ENCODE results near the gene PDF.

Gene PDF

DNA sequence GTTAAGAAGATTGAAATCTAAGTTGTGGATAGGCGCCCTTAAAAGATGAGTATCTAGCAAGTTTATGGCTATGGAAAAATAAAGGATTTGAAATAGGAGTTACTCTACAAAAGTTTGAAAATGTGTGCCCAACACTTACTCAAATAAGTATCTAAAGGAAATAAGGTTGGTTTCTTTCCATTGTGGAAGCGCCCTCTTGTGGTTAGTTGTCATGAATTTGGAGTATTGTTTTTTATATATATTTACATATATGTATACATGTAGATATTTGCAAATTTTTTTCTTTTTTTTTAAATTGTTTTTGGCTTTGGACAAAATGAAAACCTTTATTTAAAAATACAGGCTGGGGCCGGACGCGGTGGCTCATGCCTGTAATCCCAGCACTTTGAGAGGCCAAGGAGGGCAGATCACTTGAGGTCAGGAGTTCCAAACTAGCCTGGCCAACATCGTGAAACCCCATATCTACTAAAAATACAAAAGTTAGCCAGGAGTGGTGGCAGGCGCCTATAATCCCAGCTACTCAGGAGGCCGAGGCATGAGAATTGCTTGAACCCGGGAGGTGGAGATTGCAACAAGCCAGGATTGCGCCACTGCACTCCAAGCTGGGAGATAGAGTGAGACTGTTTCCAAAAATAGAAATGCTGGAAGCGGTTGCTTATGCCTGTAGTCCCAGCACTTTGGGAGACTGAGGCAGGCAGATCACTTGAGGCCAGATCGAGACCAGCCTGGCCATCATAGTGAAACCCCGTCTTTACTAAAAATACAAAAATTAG lies 43.3 kb downstream of the PDF start:
- TF ChIP-seq, protein P1, sequence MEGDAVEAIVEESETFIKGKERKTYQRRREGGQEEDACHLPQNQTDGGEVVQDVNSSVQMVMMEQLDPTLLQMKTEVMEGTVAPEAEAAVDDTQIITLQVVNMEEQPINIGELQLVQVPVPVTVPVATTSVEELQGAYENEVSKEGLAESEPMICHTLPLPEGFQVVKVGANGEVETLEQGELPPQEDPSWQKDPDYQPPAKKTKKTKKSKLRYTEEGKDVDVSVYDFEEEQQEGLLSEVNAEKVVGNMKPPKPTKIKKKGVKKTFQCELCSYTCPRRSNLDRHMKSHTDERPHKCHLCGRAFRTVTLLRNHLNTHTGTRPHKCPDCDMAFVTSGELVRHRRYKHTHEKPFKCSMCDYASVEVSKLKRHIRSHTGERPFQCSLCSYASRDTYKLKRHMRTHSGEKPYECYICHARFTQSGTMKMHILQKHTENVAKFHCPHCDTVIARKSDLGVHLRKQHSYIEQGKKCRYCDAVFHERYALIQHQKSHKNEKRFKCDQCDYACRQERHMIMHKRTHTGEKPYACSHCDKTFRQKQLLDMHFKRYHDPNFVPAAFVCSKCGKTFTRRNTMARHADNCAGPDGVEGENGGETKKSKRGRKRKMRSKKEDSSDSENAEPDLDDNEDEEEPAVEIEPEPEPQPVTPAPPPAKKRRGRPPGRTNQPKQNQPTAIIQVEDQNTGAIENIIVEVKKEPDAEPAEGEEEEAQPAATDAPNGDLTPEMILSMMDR (IDR thresholded peaks at IDR 0.05; ENCODE audit: extremely low read depth, missing control alignments): no peak
- peak; percentile 61 for DNase-seq (ENCODE audit: low spot score)

DNA sequence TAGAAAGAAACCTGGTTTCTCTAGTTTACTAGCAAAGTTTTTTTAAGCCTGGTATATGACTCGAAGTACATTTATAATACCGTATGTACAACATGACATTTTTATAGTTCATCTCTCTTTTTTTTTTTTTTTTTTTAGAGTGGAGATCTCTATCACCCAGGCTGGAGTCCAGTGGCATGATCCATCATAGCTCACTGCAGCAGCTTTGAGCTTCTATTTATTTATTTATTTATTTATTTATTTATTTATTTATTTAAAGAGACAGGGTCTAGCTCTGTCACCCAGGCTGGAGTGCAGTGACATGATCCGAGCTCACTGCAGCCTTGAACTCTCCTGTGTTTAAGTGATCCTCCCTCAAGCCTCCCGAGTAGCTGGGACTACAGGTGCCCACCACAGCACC lies 45.1 kb downstream of the PDF start:
- no peak for DNase-seq (ENCODE audit: low spot score)

GRCh38 chr16:69283851-69284250 lies 46.5 kb downstream of the PDF start:
- TF ChIP-seq, protein P1 (IDR thresholded peaks at IDR 0.05; ENCODE audit: extremely low read depth, missing control alignments): no peak
- no peak for DNase-seq (ENCODE audit: low spot score)

More for the DNA sequence above, 45.1 kb downstream of the PDF start:
- TF ChIP-seq, protein P1 (IDR thresholded peaks at IDR 0.05; ENCODE audit: extremely low read depth, missing control alignments): no peak

DNA sequence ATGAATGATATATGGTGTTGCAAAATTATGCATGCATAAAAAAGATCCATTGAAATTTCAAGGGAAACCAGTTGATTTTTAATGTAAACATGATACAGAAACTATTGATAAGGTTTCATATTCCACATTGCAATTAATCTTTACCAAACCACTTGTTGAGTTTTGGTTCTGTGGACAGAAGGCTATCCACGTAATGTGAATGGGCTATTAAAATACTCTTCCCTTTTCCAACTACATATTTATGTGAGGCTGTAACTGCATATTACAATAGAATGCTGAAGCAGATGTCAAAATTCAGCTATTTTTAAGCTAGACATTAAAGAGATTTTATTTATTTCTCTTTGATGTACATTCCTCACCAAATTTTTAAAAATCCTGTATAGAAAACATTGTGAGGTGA lies 53.0 kb downstream of the PDF start:
- TF ChIP-seq, protein P1 (IDR thresholded peaks at IDR 0.05; ENCODE audit: extremely low read depth, missing control alignments): no peak
- no peak for DNase-seq (ENCODE audit: low spot score)
